Osteoblast (primary cell): Measurements from ENCODE around the gene PITPNM2. TPM values are rescaled to one million over a fixed set of nuclear protein-coding genes. Genes with fewer than 3 reads are reported as not detected.

Experiments used
- DNase-seq: peaks from one replicate; pipeline ENCODE4 v3.0.0; 2011; ENCODE audit warnings: low spot score, mixed read lengths; ENCODE audit not compliant: insufficient read length; ENCODE audit errors: missing footprints
- H2AFZ ChIP-seq: 2 replicates; pipeline ENCODE4 v1.6.0; 2011; ENCODE audit warnings: mild to moderate bottlenecking, low read length
- H3K27ac ChIP-seq: 2 replicates; pipeline ENCODE4 v1.5.1; 2011; ENCODE audit warnings: mild to moderate bottlenecking, low read depth, low read length, moderate library complexity
- H3K27me3 ChIP-seq: 2 replicates; pipeline ENCODE4 v1.6.0; 2012; ENCODE audit warnings: mild to moderate bottlenecking, control low read depth, inconsistent platforms, low read length, moderate library complexity; ENCODE audit not compliant: insufficient read depth
- H3K36me3 ChIP-seq: 2 replicates; pipeline ENCODE4 v1.5.1; 2011; ENCODE audit warnings: mild to moderate bottlenecking, low read length, control low read depth, moderate library complexity; ENCODE audit not compliant: insufficient read depth
- H3K4me1 ChIP-seq: 2 replicates; pipeline ENCODE4 v1.5.1; 2011; ENCODE audit warnings: mild to moderate bottlenecking, low read length, control low read depth, moderate library complexity; ENCODE audit not compliant: insufficient read depth
- H3K4me2 ChIP-seq: 2 replicates; pipeline ENCODE4 v1.6.0; 2011; ENCODE audit warnings: mild to moderate bottlenecking, low read length; ENCODE audit not compliant: insufficient read depth
- H3K4me3 ChIP-seq: fragments of 200-600 bp; sonication (generic); 3 replicates; pipeline ENCODE4 v1.5.1; 2012; ENCODE audit warnings: mild to moderate bottlenecking, low read length, inconsistent platforms; ENCODE audit not compliant: insufficient read depth
- H3K79me2 ChIP-seq: 2 replicates; pipeline ENCODE4 v1.6.0; 2012; ENCODE audit warnings: mild to moderate bottlenecking, low read length, control low read depth, inconsistent platforms; ENCODE audit not compliant: insufficient read depth
- H3K9me3 ChIP-seq: 2 replicates; pipeline ENCODE4 v1.5.1; 2011; ENCODE audit warnings: low read depth, low read length, control low read depth
- H4K20me1 ChIP-seq: 2 replicates; pipeline ENCODE4 v1.6.0; 2012; ENCODE audit warnings: mild to moderate bottlenecking, low read length, control low read depth; ENCODE audit not compliant: insufficient read depth
- CTCF ChIP-seq: IDR thresholded peaks from 2 replicates; pipeline ENCODE4 v1.5.1; 2011; ENCODE audit warnings: mild to moderate bottlenecking, low read depth, low read length, moderate library complexity; ENCODE audit errors: extremely low read depth
- total RNA-seq: library from RNA; depleted of rRNA; stranded (reverse); fragments of >200 nt; gene quantifications from 2 replicates; pipeline ENCODE4 v1.2.3, GENCODE V29; 2012

Gene PITPNM2
- total RNA-seq, 1 donor, result 3.3 TPM

GRCh38 chr12:123109319-123109772 lies 41.5 kb downstream of the PITPNM2 start:
- H3K4me2 ChIP-seq, result no peak overlapping the region
- H3K79me2 ChIP-seq, result peaks cover 12% of the 10 kb centered on the region
- H3K9me3 ChIP-seq, result no peaks in the 10 kb centered on the region
- H2AFZ ChIP-seq, result no peak overlapping the region
- no peaks in the 10 kb centered on the region for H3K36me3 ChIP-seq
- H3K27ac ChIP-seq, result no peak overlapping the region
- peaks cover 26% of the 10 kb centered on the region for H4K20me1 ChIP-seq
- H3K4me3 ChIP-seq, result no peak overlapping the region
- TF ChIP-seq CTCF, result no peak
- H3K27me3 ChIP-seq, result no peaks in the 10 kb centered on the region
- peaks cover 16% of the 10 kb centered on the region for H3K4me1 ChIP-seq
- DNase-seq, result peak; percentile 67

GRCh38 chr12:123108682-123109066 lies 42.2 kb downstream of the PITPNM2 start:
- H4K20me1 ChIP-seq, result peaks cover 25% of the 10 kb centered on the region
- no peak overlapping the region for H2AFZ ChIP-seq
- DNase-seq, result no peak
- H3K4me2 ChIP-seq, result no peak overlapping the region
- no peak overlapping the region for H3K27ac ChIP-seq
- TF ChIP-seq CTCF, result no peak
- H3K36me3 ChIP-seq, result no peaks in the 10 kb centered on the region
- H3K4me1 ChIP-seq, result peaks cover 15% of the 10 kb centered on the region
- H3K4me3 ChIP-seq, result no peak overlapping the region
- no peaks in the 10 kb centered on the region for H3K27me3 ChIP-seq
- H3K9me3 ChIP-seq, result no peaks in the 10 kb centered on the region
- peaks cover 10% of the 10 kb centered on the region for H3K79me2 ChIP-seq

- Histone ChIP-seq H3K79me2 (peaks cover 9% of the 10 kb centered on the region), H3K9me3 (no peaks in the 10 kb centered on the region), H3K4me3 (no peak overlapping the region), H3K27me3 (no peaks in the 10 kb centered on the region), H3K36me3 (no peaks in the 10 kb centered on the region), H3K27ac (no peak overlapping the region), H3K4me1 (peaks cover 14% of the 10 kb centered on the region), H2AFZ (no peak overlapping the region), H3K4me2 (no peak overlapping the region), H4K20me1 (peaks cover 25% of the 10 kb centered on the region)
- DNase-seq, result no peak
- no peak for TF ChIP-seq CTCF
Observed at GRCh38 chr12:123107926-123108681, 42.8 kb downstream of the PITPNM2 start.

GRCh38 chr12:123106640-123107359 lies 44.1 kb downstream of the PITPNM2 start:
- TF ChIP-seq CTCF, result no peak
- Histone ChIP-seq H3K79me2 (peaks cover 7% of the 10 kb centered on the region), H3K27me3 (no peaks in the 10 kb centered on the region), H3K9me3 (no peaks in the 10 kb centered on the region), H2AFZ (no peak overlapping the region), H3K4me3 (no peak overlapping the region), H3K4me1 (peaks cover 3% of the 10 kb centered on the region), H3K4me2 (no peak overlapping the region), H4K20me1 (peaks cover 24% of the 10 kb centered on the region), H3K27ac (no peak overlapping the region), H3K36me3 (no peaks in the 10 kb centered on the region)
- DNase-seq, result no peak
